GM19463 (cell line): ENCODE results near the gene EP400.

Source experiments
- ATAC-seq: cut with Tn5 transposase; IDR thresholded peaks from one replicate; pipeline ENCODE4 v1.9.1; 2021; ENCODE audit warnings: mild to moderate bottlenecking, moderate library complexity; ENCODE audit not compliant: unreplicated experiment

Gene EP400

DNA sequence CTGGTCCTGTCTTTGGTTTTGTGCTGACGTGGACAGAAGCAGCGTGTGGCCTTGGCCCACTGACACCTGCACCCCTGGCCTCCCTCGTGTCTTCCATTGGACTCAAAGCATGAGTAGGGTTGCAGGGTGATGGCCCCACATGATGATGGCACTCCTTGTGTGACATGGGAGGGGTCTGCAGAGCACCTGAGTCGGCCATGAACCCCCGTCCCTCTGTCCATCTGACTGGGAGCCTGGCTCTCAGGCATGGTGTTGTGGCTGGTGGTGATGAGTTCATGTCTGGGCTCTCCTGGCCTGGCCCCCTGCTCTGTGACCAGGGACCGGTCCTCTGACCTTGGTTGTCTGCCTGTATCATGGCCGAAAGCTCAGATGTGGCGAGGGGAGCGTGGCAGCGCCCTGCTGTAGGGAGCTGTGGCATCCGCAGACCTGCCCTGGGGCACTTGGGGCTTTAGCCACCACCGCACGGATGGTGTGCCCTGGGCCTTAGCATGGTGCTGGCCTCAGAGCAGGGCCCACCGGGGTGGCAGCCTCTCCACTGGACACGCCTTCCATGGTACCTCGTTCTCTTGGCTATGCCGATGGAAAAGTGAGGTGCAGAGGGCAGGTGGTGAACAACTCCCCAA, 38.6 kb upstream of the EP400 start:
- no peak for ATAC-seq

GRCh38 chr12:131911851-131912477, 37.8 kb upstream of the EP400 start:
- no peak for ATAC-seq

DNA sequence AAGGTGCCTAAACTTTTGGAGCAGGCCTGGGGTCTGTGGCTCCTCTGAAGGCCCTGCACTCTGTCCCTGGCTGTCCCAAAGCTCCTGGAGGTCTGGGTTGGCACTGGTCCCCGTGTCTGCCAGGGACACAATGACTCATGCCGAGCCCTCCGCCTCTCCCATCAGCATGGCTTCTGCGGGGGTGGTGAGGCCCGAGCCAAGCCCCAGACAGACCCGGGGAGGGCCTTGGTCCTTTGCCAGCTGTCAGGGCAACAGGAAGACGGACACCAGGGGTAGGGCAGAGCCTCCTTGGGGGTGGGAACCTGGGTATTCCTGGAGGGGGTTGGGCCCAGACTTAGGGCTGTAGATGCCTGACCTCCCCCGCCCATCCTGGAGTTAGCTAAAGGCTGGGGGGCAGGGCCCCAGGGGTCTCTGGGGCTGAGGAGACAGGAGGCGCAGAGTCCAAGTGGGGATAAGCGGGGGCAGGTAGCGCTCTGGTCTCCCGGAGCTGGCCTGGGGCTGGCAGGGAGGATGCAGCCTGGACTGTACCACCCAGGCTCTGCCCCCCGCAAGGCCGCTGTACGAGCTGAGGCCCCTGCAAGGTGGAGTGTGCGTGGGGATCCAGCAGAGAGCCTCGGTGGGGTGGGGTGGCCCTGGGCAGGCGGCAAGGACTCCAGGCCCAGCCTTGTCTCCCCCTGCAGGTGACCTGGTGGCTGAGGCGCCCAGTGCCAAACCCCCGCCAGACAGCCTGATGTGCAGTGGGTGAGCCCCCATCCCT, 37.0 kb upstream of the EP400 start:
- ATAC-seq, result no peak

DNA sequence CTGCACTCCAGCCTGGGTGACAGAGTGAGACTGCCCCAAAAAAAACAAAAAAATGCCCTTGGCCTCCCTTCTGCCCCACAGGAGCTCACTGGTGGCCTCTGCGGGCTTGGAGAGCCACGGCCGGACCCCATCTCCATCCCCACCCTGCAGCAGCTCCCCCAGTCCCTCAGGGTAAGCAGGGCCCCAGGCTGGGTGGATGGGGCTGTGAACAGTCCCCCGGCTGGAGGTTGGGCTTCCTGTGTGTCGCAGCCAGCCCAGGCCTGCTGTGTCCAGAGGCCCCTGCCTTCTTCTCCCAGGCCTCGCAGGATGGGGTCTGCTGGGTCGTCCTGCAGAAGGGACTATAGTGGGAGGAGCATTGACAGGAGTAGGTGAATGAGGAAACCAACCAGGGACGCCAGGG, 36.1 kb upstream of the EP400 start:
- ATAC-seq, result no peak

DNA sequence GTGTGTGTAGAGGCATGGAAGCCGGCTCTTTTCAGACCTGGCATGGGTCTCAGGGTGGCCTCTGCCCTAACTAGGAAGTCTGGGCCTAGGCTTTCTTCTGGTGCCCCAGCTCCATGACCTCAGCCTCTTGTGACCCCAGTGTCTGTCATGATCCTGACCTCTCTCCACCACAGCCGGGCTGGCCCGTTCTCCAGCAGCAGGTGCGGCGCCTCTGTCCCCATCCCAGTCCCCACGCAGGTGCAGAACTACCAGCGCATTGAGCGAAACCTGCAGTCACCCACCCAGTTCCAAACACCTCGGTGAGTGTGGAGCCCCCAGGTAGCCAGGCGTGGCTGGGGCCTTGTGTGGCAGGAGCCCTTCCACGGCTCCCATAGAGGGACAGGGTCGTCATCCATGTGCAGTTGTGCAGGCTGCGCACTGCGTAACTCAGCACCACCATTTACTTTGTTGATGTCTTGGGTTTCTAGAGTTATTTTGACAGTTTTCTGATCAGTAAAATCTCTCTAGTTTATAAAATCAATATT, 35.5 kb upstream of the EP400 start:
- no peak for ATAC-seq

GRCh38 chr12:131915000-131915689, 34.6 kb upstream of the EP400 start:
- no peak for ATAC-seq

DNA sequence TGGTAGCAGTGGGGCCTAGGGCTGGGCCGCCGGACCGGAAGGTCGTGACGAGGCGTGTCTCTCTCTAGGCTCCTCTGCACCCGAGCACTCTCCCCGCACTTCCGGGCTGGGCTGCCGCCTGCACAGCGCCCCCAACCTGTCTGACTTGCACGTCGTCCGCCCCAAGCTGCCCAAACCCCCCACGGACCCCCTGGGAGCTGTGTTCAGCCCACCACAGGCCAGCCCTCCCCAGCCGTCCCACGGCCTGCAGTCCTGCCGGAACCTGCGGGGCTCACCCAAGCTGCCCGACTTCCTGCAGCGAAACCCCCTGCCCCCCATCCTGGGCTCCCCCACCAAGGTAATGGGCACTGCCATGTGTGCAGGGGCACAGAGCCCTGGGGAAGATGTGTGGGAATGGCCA, 33.9 kb upstream of the EP400 start:
- no peak for ATAC-seq

- no peak for ATAC-seq
These were observed 33.2 kb upstream of the EP400 start for GRCh38 chr12:131916306-131917138.

- no peak for ATAC-seq
These were observed 32.5 kb upstream of the EP400 start for GRCh38 chr12:131917139-131917710.

- ATAC-seq, result no peak
These were observed 31.9 kb upstream of the EP400 start for GRCh38 chr12:131917711-131918306.

GRCh38 chr12:131918311-131919050, 31.3 kb upstream of the EP400 start:
- ATAC-seq, result no peak

GRCh38 chr12:131919051-131919347, 30.7 kb upstream of the EP400 start:
- no peak for ATAC-seq

GRCh38 chr12:131919366-131920156, 30.2 kb upstream of the EP400 start:
- ATAC-seq, result no peak

DNA sequence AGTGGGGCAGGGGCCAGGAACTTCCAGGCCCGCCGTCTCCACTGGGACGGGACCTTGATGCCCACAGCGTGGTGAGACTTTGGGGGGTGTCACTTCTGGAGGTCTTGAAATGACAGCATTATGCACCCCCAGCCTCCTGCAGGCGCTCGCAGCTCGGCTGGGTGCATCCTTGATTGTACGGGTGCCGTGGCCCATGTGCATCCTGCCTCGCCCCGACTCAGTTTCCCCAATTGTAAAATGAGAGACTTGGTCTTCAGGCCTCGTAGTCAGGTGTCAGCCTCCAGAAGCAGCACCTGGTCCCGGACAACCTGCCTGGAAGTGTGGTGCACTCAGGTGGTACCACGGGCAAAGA, 29.6 kb upstream of the EP400 start:
- ATAC-seq, result no peak

DNA sequence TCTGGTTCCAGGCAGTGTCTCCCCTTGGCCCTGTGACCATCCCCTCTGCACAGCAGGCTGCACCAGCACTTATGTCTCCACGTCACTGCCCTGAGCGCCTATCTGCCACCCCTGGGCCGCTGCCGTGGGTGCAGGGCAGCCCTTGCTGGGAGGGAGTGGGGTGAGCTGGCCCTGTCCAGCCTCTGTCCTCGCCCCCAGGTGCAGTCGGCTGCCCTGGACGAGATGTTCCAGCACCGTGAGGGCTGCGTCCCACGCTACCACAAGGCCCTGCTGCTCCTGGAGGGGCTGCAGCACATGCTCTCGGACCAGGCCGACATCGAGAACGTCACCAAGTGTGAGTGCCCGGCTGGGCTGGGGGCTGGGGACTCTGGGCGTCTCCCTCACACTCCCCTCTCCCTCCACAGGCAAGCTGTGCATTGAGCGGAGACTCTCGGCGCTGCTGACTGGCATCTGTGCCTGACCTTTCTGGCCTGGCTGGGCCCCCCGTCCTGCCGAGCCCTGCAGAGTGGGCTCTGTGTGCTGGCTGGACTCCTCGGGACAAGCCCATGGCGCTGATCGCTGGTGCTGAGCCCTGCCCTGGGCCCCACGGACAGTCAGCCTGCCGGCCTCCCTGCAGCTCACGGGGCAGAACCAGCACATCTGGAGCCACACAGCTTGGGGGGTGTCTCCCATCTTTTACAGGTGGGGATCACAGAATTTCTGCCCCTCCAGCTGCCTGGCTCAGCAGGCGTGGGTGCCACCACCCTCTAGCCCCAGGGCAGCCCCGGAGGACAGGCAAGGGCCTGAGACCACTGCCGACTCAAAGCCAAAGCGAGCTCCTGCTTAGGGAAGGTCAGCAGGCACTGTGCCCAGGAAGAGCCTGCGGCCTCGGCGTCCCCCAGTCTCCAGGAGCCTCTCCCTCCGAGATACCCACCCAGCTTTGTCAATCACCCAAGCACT, 28.6 kb upstream of the EP400 start:
- ATAC-seq, result no peak

DNA sequence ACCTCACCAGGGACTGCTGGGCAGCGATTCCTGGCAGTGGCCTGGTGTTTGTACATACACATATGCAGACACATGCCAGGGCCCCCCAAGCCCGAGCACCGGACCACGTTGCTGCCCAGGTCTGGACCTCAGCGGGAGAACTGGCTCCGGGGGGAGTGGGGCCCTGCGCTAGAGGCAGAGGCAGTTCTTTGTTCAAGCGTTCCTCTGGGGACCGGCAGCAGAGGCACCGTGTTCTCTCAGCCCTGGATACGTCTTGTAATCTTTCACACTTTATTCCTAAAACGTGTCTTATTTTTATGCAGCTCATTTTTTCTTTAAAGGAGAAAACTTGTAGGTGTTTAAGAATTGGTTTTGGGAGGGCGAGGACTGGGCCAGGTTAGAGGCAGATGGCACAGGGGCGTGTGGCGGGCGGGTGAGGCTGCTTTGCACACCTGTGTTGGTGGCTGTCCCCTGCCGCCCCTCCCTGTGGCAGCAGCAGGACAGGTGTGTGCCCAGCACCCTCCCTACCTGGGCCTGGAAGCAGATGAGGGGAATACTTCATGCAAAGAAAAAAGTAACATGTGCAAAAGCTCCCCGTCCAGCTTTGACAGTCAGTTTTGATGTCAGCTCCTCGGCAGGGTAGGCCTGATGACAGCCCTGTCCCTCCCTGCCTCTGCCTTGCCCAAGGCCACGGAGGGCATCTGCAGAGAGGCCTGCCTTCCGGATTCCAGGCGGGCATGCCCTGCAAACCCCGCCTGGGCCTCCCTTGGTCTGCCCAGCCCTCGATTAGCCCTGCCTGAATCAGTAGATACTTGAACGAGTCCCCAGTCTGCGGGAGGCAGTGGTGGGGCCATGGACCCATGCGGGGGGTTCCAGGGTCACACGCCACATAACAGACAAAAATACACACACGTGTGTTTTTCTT, 27.6 kb upstream of the EP400 start:
- no peak for ATAC-seq

- no peak for ATAC-seq
These were observed 27.0 kb upstream of the EP400 start for GRCh38 chr12:131922772-131923171.
